ENCODE measurements around the gene TRIM69.
"Not testable (repeated sequence)": the region's sequence is repeated elsewhere in the genome, so short reads cannot be mapped to it uniquely, and the experiment has no call there.

The TRIM69 gene

GRCh38 chr15:44739222-44739847 lies 3.0 kb downstream of the TRIM69 start:
- not testable (repeated sequence) for DNase-seq (ENCODE audit: low read depth in 2 of 2, low spot score in 1 of 2)

DNA sequence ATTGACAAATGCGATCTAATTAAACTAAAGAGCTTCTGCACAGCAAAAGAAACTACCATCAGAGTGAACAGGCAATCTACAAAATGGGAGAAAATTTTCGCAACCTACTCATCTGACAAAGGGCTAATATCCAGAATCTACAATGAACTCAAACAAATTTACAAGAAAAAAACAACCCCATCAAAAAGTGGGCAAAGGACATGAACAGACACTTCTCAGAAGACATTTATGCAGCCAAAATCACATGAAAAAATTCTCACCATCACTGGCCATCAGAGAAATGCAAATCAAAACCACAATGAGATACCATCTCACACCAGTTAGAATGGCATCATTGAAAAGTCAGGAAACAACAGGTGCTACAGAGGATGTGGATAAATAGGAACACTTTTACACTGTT lies 7.1 kb downstream of the TRIM69 start:
- not testable (repeated sequence) for DNase-seq (ENCODE audit: low read depth in 2 of 2, low spot score in 1 of 2)

- DNase-seq (ENCODE audit: low read depth in 2 of 2, low spot score in 1 of 2), result no peak
These were observed 17.0 kb downstream of the TRIM69 start for GRCh38 chr15:44753345-44753744.

- no peak for DNase-seq (ENCODE audit: low read depth in 2 of 2, low spot score in 1 of 2)
These were observed 26.9 kb downstream of the TRIM69 start for GRCh38 chr15:44763187-44763586.

DNA sequence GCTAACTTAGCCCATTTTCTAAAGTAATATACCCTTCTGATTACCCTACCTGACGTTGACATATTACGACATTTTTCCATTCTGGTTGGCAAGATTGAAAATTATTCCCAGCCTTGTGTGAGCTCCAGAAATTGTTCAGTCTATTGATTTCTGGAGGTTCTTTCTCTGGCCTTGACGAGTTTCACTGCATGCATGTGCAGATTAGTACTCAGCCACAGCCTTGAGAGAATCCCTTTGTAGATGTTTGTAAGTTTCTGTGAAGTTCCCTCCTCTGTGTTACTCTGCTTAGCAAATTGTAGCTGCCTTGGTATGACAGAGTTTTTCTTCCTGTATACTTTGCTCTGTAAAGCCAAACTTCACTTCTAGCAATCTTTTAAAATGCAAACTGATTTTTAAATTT lies 27.5 kb downstream of the TRIM69 start:
- DNase-seq (ENCODE audit: low read depth in 2 of 2, low spot score in 1 of 2), result no peak

GRCh38 chr15:44765036-44765435 lies 28.7 kb downstream of the TRIM69 start:
- no peak for DNase-seq (ENCODE audit: low read depth in 2 of 2, low spot score in 1 of 2)

DNA sequence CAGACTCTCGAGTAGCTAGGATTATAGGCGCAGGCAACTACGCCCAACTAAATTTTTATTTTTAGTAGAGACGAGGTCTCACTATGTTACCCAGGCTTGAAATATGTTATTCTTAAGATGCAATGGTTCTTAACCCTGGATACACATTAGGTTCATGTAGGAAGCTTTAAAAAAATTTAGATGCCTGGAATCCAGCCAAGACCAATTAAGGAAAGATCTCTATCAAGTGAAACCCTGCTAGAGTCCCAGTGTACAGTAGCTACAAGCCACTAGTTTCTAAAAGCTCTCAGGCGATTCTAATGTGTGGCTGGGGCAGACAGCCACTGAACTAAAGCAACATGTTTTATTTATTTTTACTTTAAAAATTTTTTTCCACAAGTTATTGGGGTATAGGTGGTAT lies 33.2 kb downstream of the TRIM69 start:
- no peak for DNase-seq (ENCODE audit: low read depth in 2 of 2, low spot score in 1 of 2)

GRCh38 chr15:44770715-44771114 lies 34.4 kb downstream of the TRIM69 start:
- not testable (repeated sequence) for DNase-seq (ENCODE audit: low read depth in 2 of 2, low spot score in 1 of 2)

- DNase-seq (ENCODE audit: low read depth in 2 of 2, low spot score in 1 of 2), result no peak
These were observed 39.6 kb downstream of the TRIM69 start for GRCh38 chr15:44775953-44776352.

GRCh38 chr15:44779761-44780160 lies 43.4 kb downstream of the TRIM69 start:
- no peak for DNase-seq (ENCODE audit: low read depth in 2 of 2, low spot score in 1 of 2)

DNA sequence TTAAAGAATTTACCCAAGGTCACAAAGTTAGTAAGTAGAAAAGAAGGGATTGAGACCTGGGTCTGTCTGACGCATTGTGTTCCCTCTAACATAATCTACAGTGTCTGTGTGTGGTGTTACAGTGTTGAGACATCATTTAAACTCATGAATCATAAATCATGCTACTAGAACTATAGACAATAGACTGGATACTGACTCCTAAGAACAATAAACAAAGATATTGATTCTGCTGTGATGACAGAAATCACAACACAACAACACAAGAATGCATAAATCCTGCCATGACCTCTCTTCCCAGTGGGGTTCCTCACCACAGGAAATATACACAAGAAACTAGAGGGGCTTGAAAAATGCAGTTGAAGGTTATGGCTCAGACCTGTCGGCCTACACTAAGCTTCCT lies 44.3 kb downstream of the TRIM69 start:
- DNase-seq (ENCODE audit: low read depth in 2 of 2, low spot score in 1 of 2), result no peak

DNA sequence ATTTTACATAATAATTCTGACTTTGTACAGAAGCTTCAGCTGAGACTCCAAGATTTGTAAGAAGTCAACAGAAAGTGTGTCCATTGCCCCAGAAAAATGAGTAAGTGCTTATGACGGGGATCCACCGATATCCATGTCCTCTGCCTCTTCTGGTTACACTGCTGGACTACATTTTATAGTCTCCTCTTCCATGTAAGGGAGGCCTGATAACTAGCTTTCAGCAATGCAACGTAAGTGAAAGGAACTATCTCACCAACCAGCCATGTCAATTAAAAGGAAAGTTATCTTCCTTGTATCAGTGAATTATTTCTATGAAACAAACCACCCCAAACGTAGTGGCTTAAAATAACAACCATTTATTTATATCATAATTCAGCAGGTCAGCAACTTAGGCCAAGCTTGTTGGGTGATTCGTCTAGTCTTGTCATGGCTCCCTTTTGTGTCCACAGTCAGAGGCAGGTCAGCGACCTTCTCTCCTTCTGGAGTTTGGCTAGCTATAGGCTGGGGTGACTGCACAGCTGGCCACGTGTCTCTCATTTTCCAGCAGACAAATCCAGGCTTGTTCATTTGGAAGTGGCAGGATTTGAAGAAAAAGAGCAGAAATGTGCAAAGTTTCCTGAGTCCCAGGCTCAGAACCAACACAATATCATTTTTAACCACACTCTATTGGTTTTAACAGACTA lies 44.9 kb downstream of the TRIM69 start:
- DNase-seq (ENCODE audit: low read depth in 2 of 2, low spot score in 1 of 2), result no peak

- no peak for DNase-seq (ENCODE audit: low read depth in 2 of 2, low spot score in 1 of 2)
These were observed 46.2 kb downstream of the TRIM69 start for GRCh38 chr15:44782516-44782915.

- not testable (repeated sequence) for DNase-seq (ENCODE audit: low read depth in 2 of 2, low spot score in 1 of 2)
These were observed 48.6 kb downstream of the TRIM69 start for GRCh38 chr15:44784918-44785274.

DNA sequence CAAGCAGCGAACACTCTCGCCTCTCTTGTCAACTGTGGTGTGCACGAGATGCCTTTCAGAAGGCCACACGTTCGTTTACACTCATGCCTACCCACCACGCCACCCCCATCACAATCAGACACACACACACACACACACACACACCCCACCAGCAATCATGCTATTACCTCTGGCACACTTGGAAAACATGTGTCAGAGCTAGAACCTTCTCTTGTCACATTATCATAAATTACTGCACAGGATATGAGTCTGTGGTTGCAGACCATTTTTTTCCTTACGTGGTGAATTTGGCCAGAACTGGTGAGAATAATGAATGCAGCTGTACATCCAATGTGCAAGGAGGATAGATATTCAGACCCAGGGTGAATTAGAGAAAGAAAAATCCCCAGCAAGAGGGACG lies 52.4 kb downstream of the TRIM69 start:
- DNase-seq (ENCODE audit: low read depth in 2 of 2, low spot score in 1 of 2), result no peak

DNA sequence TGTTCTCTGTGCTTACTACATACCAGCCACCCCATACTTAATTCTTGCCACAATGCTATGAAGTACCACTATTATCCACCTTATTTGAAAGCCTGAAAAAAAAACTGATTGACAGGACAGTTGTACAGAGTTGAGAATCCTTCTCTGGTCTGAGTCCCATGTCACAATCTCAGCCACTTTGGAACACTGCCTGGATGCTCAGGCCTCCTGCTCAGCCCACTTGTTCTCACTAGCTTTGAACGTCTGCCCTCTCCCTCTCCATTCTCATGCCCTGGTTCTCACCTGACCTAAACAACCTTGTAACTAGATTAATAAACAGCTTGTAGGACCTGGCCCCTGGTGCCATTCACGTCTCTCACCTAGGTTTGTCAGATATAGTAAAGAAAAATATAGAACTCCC lies 53.9 kb downstream of the TRIM69 start:
- DNase-seq (ENCODE audit: low read depth in 2 of 2, low spot score in 1 of 2), result no peak

DNA sequence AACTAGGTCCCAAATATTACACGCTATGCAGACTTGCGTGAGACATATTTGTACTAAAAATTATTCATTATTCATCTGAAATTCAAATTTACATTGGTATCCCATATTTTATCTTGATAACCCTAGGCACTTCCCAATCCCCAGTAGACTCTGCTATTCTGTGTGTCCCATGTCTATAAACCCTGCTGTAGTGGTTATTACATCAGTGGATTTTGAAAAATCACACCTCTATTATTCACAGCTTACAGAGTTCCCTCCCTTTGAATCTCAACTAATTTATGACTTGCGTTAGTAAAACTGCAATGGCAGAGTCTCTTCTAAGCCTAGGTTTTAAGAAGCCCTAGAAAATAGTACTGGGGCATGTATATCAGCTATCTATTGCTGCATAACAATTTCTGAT lies 54.3 kb downstream of the TRIM69 start:
- no peak for DNase-seq (ENCODE audit: low read depth in 2 of 2, low spot score in 1 of 2)

- DNase-seq (ENCODE audit: low read depth in 2 of 2, low spot score in 1 of 2), result no peak
These were observed 56.4 kb downstream of the TRIM69 start for GRCh38 chr15:44792715-44793114.

- DNase-seq (ENCODE audit: low read depth in 2 of 2, low spot score in 1 of 2), result no peak
These were observed 57.7 kb downstream of the TRIM69 start for GRCh38 chr15:44794072-44794471.

DNA sequence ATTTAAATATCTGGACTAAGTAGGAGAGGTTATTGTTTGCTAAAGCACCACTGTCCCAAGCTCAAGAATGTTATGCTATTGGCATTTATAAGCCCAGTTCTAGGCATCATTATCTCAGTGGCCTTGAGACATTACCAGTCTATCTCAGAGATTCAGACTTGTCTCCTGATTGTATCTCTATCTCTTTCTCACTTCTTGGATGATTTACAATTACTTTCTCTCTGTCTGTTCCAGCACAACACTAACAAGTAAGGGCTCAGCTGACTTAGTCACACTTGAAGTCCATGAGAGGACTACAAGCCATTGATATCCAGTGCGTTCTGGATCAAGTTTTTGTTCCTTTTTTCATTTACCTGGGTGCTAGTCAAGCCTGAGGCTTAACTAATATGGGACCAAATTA lies 60.2 kb downstream of the TRIM69 start:
- no peak for DNase-seq (ENCODE audit: low read depth in 2 of 2, low spot score in 1 of 2)

DNA sequence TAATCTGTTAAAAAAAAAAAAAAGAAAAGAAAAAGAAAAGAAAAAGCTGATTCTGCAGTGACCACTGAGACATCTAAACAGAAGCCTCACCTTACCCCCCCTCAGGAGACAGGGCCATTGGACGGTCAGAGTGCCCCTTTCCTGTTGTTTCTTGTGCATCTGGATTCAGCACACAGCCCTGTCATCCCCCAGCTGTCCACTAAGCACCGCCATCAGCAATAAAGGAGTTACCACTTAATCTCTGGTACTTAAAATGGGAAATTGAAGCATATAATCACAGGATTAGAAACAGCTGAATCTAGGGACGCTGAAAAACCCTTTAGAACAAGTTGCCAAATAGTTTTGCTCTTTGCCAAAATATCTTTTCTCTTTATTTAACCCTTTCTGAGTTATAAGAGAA lies 62.5 kb downstream of the TRIM69 start:
- no peak for DNase-seq (ENCODE audit: low read depth in 2 of 2, low spot score in 1 of 2)

DNA sequence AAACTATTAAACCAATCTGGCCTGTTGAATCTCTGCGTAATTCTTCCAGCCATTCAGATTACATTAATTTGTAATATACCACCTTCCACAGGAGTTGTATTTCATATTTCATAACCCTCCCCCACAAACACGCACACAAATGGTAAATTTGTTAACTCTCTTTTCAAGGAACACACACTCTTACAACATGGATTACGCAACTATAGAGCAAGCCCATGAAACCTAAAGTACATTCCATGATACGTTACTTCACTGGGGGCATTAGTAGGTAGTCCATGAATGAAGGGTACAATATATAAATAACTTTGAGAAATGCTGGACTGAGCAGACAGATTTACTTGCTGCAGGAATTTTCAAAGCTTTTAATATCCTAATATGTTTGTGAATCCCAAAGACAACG lies 65.0 kb downstream of the TRIM69 start:
- DNase-seq (ENCODE audit: low read depth in 2 of 2, low spot score in 1 of 2), result no peak

- DNase-seq (ENCODE audit: low read depth in 2 of 2, low spot score in 1 of 2), result no peak
These were observed 65.5 kb downstream of the TRIM69 start for GRCh38 chr15:44801797-44802196.

All from stimulated activated CD8-positive, alpha-beta memory T cell treated with anti-CD3 and anti-CD28 coated beads, Interleukin-4, amount 100 ng/mL, for 1 hour (primary cell).